ENCODE measurements around the gene DNAH6. TPM values are rescaled to one million over a fixed set of nuclear protein-coding genes. Genes with fewer than 3 reads are reported as not detected.
A peak's percentile ranks its signal among the peaks of the same experiment; 100 is the strongest.

DNAH6 gene
- total and polyA plus RNA-seq, 9 of the 15 experiments (the other 6 are each of a cell fraction or from before 2014, with no cell fraction given), result 0.01 to 0.04 (median 0.01) TPM; not detected in 5

GRCh38 chr2:84858123-84858522, 341.8 kb downstream of the DNAH6 start:
- H3K4me1 ChIP-seq (replicated peaks in 1 of 2; ENCODE audit: control insufficient read depth in 2 of 2, insufficient read depth in 2 of 2, low read length in 2 of 2), result peaks cover 0 to 10% of the 10 kb centered on the region in 2 experiments; a peak in 2 of 5 replicates
- 7% methylated on average over 3 of the region's 3 CpGs for WGBS (ENCODE audit: insufficient coverage, low coverage, missing lambda C conversion rate)
- TF ChIP-seq TRIM28 (IDR thresholded peaks at IDR 0.05) (no peak), REST (IDR thresholded peaks at IDR 0.05; ENCODE audit: borderline replicate concordance) (peak; percentile 6; the same call in 1 of the 2 replicates), REST (CRISPR knock-in tag; IDR thresholded peaks at IDR 0.05; ENCODE audit: low read depth) (no peak), PHF21A (IDR thresholded peaks at IDR 0.05; ENCODE audit: borderline replicate concordance, low read depth) (no peak), ZNF224 (CRISPR knock-in tag; IDR thresholded peaks at IDR 0.05) (no peak), SNAPC5 (CRISPR knock-in tag; IDR thresholded peaks at IDR 0.05) (no peak), RAD21 (CRISPR knock-in tag; conservative IDR thresholded peaks at IDR 0.05 in 1 of 2, IDR thresholded peaks at IDR 0.05 in 1 of 2) (peak in 1 of 2 experiments; percentile 35; a peak in 2 of 4 replicates)

More at GRCh38 chr2:84858123-84858522, 341.8 kb downstream of the DNAH6 start:
- Histone ChIP-seq H3K4me3 (no peak overlapping the region), H3K4me2 (ENCODE audit: insufficient read depth, low read length) (no peak overlapping the region), H3K9me1 (ENCODE audit: control insufficient read depth, insufficient read depth, low read length) (no peaks in the 10 kb centered on the region), H2AFZ (ENCODE audit: low read depth, low read length) (no peak overlapping the region), H3K79me2 (ENCODE audit: control insufficient read depth, insufficient read depth, low read length) (no peaks in the 10 kb centered on the region), H3K27me3 (ENCODE audit: control insufficient read depth in 2 of 2, insufficient read depth in 2 of 2, low read length in 2 of 2) (peaks cover 16 to 40% of the 10 kb centered on the region in 2 experiments), H3K9me3 (replicated peaks; ENCODE audit: control insufficient read depth, insufficient read depth, low read depth, low read length) (no peaks in the 10 kb centered on the region), H3K9ac (ENCODE audit: insufficient read depth in 1 of 2, low read depth in 2 of 2, low read length in 2 of 2) (no peak overlapping the region), H4K20me1 (replicated peaks; ENCODE audit: control insufficient read depth, insufficient read depth, low read length) (no peaks in the 10 kb centered on the region), H3K36me3 (ENCODE audit: control insufficient read depth, insufficient read depth, low read length) (no peaks in the 10 kb centered on the region), H3K27ac (ENCODE audit: extremely low read depth, low read depth, low read length) (no peak overlapping the region)
- ATAC-seq, result no peak; the same call in 2 of the 3 replicates
- in situ Hi-C loops (cut with MboI) (no loop called here), intact Hi-C loops (cut with micrococcal nuclease) (no loop called here)
- CTCF ChIA-PET (ENCODE audit: low intra/inter-chr PET ratio), result no interaction called here
- no peak for DNase-seq (ENCODE audit: extremely low read depth in 1 of 4, low spot score in 3 of 4)
- POLR2A ChIA-PET, result interaction anchor here (0.7 to 1.4 kb wide), 2 partner anchors 9 to 31 kb away, joined by 3 to 4 read pairs; no protein-coding TSS in a partner anchor
- FAIRE-seq, result peak; percentile 44
- BruUV-seq (replicated peaks), result no TSS peak
